ENCODE measurements around the gene GOLGA2.
"Not testable (repeated sequence)": the region's sequence is repeated elsewhere in the genome, so short reads cannot be mapped to it uniquely, and the experiment has no call there.

The GOLGA2 gene

DNA sequence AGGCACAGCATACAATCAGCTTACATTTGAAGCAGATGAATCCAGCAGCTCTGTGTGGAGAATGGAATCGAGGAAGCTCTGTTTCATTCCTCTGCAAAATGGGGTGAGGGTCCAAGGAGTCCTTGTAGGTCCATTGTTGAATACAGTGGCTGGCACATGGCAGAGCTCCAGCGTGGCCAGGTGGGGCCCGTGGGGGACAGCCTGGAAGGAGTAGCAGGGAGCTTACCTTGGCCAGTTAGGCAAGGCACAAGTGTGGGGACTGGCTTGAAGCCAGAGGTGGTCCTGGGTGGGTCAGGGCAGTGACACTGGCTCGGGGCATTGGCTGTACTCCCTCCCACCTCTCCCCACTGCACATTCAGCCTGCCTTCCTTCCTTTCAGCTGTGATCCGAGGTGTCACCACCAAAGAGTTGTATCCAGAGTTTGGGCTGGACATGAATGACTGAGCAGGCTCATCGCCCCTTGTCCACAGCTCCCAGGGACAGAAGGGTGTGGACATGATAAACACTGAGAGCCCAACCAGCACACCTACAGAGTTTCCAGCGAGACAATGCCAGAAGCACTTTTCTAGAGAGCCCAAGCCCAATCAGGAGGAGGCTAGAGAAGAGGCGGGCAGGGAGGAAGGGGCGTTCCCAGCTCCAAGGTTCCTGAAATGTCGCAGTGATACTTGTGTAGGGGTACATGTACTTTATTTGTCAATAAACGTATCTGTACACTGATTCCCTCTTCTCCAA is 12.6 kb upstream of the GOLGA2 start:
- no peaks in the 10 kb centered on the region for H3K9me3 ChIP-seq (ENCODE audit: control insufficient read depth, insufficient read depth, low read depth, low read length)
- no peak overlapping the region for H3K27ac ChIP-seq (ENCODE audit: low read depth, low read length)
- H3K27me3 ChIP-seq (ENCODE audit: control insufficient read depth, insufficient read depth, low read length) = no peaks in the 10 kb centered on the region
- no peaks in the 10 kb centered on the region for H3K4me1 ChIP-seq (ENCODE audit: control insufficient read depth, insufficient read depth, low read length)
- no peak overlapping the region for H3K4me3 ChIP-seq (ENCODE audit: low read depth, low read length)
- peaks cover 34% of the 10 kb centered on the region for H3K36me3 ChIP-seq (ENCODE audit: control insufficient read depth, insufficient read depth, low read length)
- no peak overlapping the region for H3K9ac ChIP-seq (ENCODE audit: low read length)

DNA sequence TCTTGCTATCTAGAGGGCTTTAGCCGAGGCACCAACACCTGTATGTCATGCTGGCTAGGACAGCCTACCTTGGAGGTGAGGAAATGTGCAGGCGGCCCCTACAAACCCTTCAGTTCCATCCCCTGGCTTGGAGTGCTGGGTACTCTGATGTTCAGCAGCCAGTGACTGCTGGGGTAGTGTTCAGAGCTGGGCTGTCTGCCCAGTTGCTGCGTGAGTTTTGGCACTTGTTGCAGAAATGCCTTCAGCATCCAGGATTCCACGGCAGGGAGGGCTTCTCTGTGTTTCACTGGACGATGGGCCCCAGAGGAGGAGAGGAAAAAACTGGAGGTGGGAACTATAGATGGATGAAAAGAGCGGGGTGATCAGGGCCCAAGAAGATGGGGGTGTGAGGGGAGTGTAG is 10.6 kb upstream of the GOLGA2 start:
- Histone ChIP-seq H3K4me1 (ENCODE audit: control insufficient read depth, insufficient read depth, low read length) (no peaks in the 10 kb centered on the region), H3K36me3 (ENCODE audit: control insufficient read depth, insufficient read depth, low read length) (peaks cover 34% of the 10 kb centered on the region), H3K9me3 (ENCODE audit: control insufficient read depth, insufficient read depth, low read depth, low read length) (no peaks in the 10 kb centered on the region), H3K9ac (ENCODE audit: low read length) (no peak overlapping the region), H3K27ac (ENCODE audit: low read depth, low read length) (no peak overlapping the region), H3K4me3 (ENCODE audit: low read depth, low read length) (no peak overlapping the region), H3K27me3 (ENCODE audit: control insufficient read depth, insufficient read depth, low read length) (no peaks in the 10 kb centered on the region)

DNA sequence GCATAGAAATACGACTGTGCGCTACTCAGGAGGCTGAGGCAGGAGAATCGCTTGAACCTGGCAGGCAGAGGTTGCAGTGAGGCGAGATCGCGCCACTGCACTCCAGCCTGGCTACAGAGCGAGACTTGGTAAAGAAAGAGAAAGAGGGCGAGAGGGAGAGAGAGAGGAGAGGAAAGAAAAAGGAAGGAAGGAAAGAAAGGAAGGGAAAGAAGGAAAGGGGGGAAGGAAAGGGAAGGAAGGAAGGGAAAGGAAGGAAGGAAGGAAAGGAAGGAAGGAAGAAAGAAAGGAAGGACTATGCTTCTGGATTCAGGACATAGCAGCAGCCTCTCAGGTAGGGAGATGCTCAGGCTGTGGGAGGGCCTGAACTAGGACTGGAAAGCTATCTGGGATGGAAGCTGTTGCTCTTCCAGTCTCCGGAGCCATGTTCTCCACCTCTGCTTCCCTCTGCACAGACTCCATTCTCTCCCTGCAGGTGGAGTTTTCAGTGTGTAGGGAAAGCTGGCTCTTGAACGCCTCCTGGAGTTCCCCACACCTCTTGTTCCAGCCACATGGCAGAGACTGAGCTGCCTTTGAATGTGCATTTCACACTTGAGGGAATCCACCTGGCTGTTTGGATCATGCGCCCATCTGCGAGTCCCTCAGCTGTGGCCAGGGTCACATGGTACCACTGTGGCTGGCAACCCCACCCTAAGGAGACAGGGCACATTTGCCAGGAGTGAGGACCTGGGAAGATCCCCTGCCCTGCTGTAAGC is 9.4 kb upstream of the GOLGA2 start:
- no peaks in the 10 kb centered on the region for H3K9me3 ChIP-seq (ENCODE audit: control insufficient read depth, insufficient read depth, low read depth, low read length)
- H3K4me3 ChIP-seq (ENCODE audit: low read depth, low read length) = no peak overlapping the region
- no peaks in the 10 kb centered on the region for H3K27me3 ChIP-seq (ENCODE audit: control insufficient read depth, insufficient read depth, low read length)
- peaks cover 34% of the 10 kb centered on the region for H3K36me3 ChIP-seq (ENCODE audit: control insufficient read depth, insufficient read depth, low read length)
- no peak overlapping the region for H3K9ac ChIP-seq (ENCODE audit: low read length)
- no peak overlapping the region for H3K27ac ChIP-seq (ENCODE audit: low read depth, low read length)
- H3K4me1 ChIP-seq (ENCODE audit: control insufficient read depth, insufficient read depth, low read length) = no peaks in the 10 kb centered on the region

- Histone ChIP-seq H3K27me3 (ENCODE audit: control insufficient read depth, insufficient read depth, low read length) (no peaks in the 10 kb centered on the region), H3K9me3 (ENCODE audit: control insufficient read depth, insufficient read depth, low read depth, low read length) (no peaks in the 10 kb centered on the region), H3K9ac (ENCODE audit: low read length) (no peak overlapping the region), H3K27ac (ENCODE audit: low read depth, low read length) (no peak overlapping the region), H3K36me3 (ENCODE audit: control insufficient read depth, insufficient read depth, low read length) (peaks cover 19% of the 10 kb centered on the region), H3K4me1 (ENCODE audit: control insufficient read depth, insufficient read depth, low read length) (no peaks in the 10 kb centered on the region), H3K4me3 (ENCODE audit: low read depth, low read length) (no peak overlapping the region)
These were observed 6.7 kb upstream of the GOLGA2 start for GRCh38 chr9:128282500-128282899.

GRCh38 chr9:128280084-128280622 is 4.3 kb upstream of the GOLGA2 start:
- H3K9me3 ChIP-seq (ENCODE audit: control insufficient read depth, insufficient read depth, low read depth, low read length) = no peaks in the 10 kb centered on the region
- no peak overlapping the region for H3K9ac ChIP-seq (ENCODE audit: low read length)
- no peaks in the 10 kb centered on the region for H3K27me3 ChIP-seq (ENCODE audit: control insufficient read depth, insufficient read depth, low read length)
- peaks cover 3% of the 10 kb centered on the region; the same call in 1 of the 2 replicates for H3K4me1 ChIP-seq (ENCODE audit: control insufficient read depth, insufficient read depth, low read length)
- no peak overlapping the region for H3K27ac ChIP-seq (ENCODE audit: low read depth, low read length)
- H3K36me3 ChIP-seq (ENCODE audit: control insufficient read depth, insufficient read depth, low read length) = peaks cover 3% of the 10 kb centered on the region
- H3K4me3 ChIP-seq (ENCODE audit: low read depth, low read length) = no peak overlapping the region

DNA sequence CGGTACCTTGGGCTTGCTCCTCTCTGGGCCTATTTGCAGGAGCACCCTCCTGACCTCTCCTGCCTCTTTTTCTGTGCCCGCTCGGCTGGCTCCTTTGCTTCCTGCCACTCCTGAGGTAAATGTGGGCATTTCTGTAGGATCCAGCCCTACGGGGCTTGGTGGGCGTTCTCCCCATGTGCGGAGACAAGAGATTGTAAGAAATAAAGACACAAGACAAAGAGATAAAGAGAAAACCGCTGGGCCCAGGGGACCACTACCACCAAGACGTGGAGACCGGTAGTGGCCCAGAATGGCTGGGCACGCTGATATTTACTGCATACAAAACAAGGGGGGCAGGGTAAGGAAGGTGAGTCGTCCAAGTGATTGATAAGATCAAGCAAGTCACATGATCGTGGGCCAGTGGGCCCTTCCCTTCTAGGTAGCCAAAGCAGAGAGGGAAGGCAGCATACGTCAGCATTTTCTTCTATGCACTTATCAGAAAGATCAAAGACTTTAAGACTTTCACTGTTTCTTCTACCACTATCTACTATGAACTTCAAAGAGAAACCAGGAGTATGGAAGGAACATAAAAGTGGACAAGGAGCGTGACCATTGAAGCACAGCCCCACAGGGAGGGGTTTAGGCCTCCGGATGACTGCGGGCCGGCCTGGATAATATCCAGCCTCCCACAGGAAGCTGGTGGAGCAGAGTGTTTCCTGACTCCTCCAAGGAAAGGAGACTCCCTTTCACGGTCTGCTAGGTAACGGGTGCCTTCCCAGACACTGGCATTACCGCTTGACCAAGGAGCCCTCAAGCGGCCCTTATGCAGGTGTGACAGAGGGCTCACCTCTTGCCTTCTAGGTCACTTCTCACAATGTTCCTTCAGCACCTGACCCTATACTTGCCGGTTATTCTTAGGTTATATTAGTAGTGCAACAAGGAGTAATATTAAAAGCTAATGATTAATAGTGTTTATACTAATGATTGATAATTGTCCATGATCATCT is 3.6 kb upstream of the GOLGA2 start:
- not testable (repeated sequence) for H3K4me1 ChIP-seq (ENCODE audit: control insufficient read depth, insufficient read depth, low read length); H3K9ac ChIP-seq (ENCODE audit: low read length); H3K9me3 ChIP-seq (ENCODE audit: control insufficient read depth, insufficient read depth, low read depth, low read length); H3K27ac ChIP-seq (ENCODE audit: low read depth, low read length); H3K4me3 ChIP-seq (ENCODE audit: low read depth, low read length); H3K27me3 ChIP-seq (ENCODE audit: control insufficient read depth, insufficient read depth, low read length); H3K36me3 ChIP-seq (ENCODE audit: control insufficient read depth, insufficient read depth, low read length)

DNA sequence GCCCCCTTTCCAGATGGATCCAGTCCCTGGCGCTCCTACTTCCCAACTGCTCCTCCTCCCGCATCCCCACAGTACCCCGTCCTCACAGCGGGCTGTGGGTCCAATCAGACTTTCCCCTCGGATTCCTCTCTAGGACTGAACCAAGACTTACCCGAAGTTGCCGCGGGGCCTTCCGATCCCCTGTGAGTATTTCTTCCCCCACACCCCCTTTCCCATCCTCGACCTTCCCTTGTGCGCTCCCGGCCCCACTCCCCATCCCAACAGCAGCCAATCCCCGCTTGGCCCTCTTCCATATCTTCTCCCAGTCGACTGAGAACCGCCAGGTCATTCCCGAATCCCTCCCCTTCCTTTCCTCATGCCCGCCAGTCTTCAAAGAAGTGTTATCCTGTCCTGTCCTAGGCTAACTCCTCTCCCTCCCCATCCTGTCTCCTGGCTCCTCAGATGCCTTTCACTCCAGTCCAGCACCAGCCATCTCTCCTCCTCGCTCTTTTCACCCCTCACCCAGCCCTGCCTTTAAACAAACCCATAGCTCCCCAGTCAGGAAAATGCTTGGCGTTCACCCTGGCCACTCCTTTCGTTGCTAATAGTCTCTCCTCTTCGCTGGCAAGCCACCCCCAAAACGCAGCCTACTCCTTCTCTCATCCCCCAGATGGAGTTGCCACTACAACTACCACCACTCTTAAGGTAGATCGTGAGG is 915 bp upstream of the GOLGA2 start:
- peak overlapping the region; percentile 35; the same call in 1 of the 2 replicates for H3K27ac ChIP-seq (ENCODE audit: low read depth, low read length)
- H3K27me3 ChIP-seq (ENCODE audit: control insufficient read depth, insufficient read depth, low read length) = no peaks in the 10 kb centered on the region
- H3K4me1 ChIP-seq (ENCODE audit: control insufficient read depth, insufficient read depth, low read length) = peaks cover 3% of the 10 kb centered on the region; the same call in 1 of the 2 replicates
- peak overlapping the region; percentile 94 for H3K4me3 ChIP-seq (ENCODE audit: low read depth, low read length)
- peaks cover 16% of the 10 kb centered on the region for H3K36me3 ChIP-seq (ENCODE audit: control insufficient read depth, insufficient read depth, low read length)
- no peaks in the 10 kb centered on the region for H3K9me3 ChIP-seq (ENCODE audit: control insufficient read depth, insufficient read depth, low read depth, low read length)
- peak overlapping the region; percentile 83 for H3K9ac ChIP-seq (ENCODE audit: low read length)

DNA sequence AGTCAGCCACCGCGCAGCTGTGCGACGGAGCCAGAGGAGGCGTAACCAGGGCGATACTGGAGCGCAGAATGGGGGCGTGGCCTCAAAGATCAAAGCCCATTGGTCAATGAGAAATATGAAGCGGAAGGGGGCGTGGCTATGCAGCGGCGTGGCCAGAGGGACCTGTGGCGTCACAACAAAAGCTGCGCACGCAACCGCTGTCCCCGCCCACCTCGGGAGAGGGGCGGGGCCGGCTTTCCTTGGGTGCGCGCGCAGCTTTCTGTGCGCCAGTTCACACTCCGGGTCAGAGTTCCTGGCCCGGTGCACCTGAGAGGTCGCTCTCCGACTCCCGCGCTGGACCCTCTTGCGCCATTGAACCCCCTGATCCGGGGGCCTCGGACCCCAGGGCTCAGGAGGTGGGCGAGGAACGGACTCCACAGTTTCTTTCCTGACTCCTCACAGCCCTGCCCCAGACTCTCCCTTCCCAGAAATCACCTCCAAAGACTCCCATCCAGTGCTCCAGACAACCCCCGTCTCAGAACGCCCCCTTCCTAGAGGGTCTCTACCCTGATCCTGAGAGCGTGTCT is 284 bp upstream of the GOLGA2 start, which contains the start of gene SWI5:
Gene SWI5, plus strand, starts transcription at position 269 of the 566 bp plus-strand sequence.
- H3K27ac ChIP-seq (ENCODE audit: low read depth, low read length) = peak within 1 kb of the TSS; percentile 90; the same call in 1 of the 2 replicates
- no peaks in the 10 kb centered on the region for H3K27me3 ChIP-seq (ENCODE audit: control insufficient read depth, insufficient read depth, low read length)
- H3K9me3 ChIP-seq (ENCODE audit: control insufficient read depth, insufficient read depth, low read depth, low read length) = no peaks in the 10 kb centered on the region
- H3K9ac ChIP-seq (ENCODE audit: low read length) = peak within 1 kb of the TSS; percentile 89
- H3K36me3 ChIP-seq (ENCODE audit: control insufficient read depth, insufficient read depth, low read length) = peaks cover 22% of the 10 kb centered on the region
- peak within 1 kb of the TSS; percentile 94 for H3K4me3 ChIP-seq (ENCODE audit: low read depth, low read length)
- peaks cover 3% of the 10 kb centered on the region; the same call in 1 of the 2 replicates for H3K4me1 ChIP-seq (ENCODE audit: control insufficient read depth, insufficient read depth, low read length)

DNA sequence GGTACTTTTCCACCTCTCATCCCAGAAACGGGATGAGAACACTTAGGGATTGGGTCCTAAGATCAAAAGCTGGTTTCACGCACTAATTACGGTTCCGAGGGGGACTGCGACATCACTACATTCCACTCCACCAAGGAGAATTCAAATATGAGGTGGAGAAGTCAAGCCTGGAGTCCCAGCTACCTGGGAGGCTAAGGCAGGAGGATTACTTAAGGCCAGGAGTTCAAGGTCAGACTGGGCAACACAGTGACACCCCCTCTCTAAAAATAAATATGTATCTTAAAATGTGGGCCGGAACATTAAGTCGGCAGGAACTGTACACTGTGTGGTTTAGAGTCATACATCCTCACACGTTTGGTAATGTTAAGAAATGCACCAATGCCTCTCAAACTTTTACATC is 1.6 kb downstream of the GOLGA2 start:
- peaks cover 31% of the 10 kb centered on the region for H3K36me3 ChIP-seq (ENCODE audit: control insufficient read depth, insufficient read depth, low read length)
- no peak overlapping the region for H3K4me3 ChIP-seq (ENCODE audit: low read depth, low read length)
- no peak overlapping the region for H3K9ac ChIP-seq (ENCODE audit: low read length)
- H3K27ac ChIP-seq (ENCODE audit: low read depth, low read length) = no peak overlapping the region
- H3K9me3 ChIP-seq (ENCODE audit: control insufficient read depth, insufficient read depth, low read depth, low read length) = no peaks in the 10 kb centered on the region
- peaks cover 3% of the 10 kb centered on the region; the same call in 1 of the 2 replicates for H3K4me1 ChIP-seq (ENCODE audit: control insufficient read depth, insufficient read depth, low read length)
- H3K27me3 ChIP-seq (ENCODE audit: control insufficient read depth, insufficient read depth, low read length) = no peaks in the 10 kb centered on the region

- Histone ChIP-seq H3K4me1 (ENCODE audit: control insufficient read depth, insufficient read depth, low read length) (no peaks in the 10 kb centered on the region), H3K4me3 (ENCODE audit: low read depth, low read length) (no peak overlapping the region), H3K36me3 (ENCODE audit: control insufficient read depth, insufficient read depth, low read length) (peaks cover 58% of the 10 kb centered on the region), H3K9ac (ENCODE audit: low read length) (no peak overlapping the region), H3K27me3 (ENCODE audit: control insufficient read depth, insufficient read depth, low read length) (no peaks in the 10 kb centered on the region), H3K27ac (ENCODE audit: low read depth, low read length) (no peak overlapping the region), H3K9me3 (ENCODE audit: control insufficient read depth, insufficient read depth, low read depth, low read length) (no peaks in the 10 kb centered on the region)
These were observed 4.3 kb downstream of the GOLGA2 start for GRCh38 chr9:128271512-128271911.

All from HUES6 (cell line).